Smooth muscle cell (in vitro differentiated cells): ENCODE data around the gene GRM5. TPM values are rescaled to one million over a fixed set of nuclear protein-coding genes. Genes with fewer than 3 reads are reported as not detected.
"Not testable (repeated sequence)": the region's sequence is repeated elsewhere in the genome, so short reads cannot be mapped to it uniquely, and the experiment has no call there.

ENCODE experiments used
- DNase-seq: peaks from one replicate; lab custom pipeline; 2025; ENCODE audit not compliant: unreplicated experiment; lab: John Stamatoyannopoulos, UW
- H2AFZ ChIP-seq: fragments of 200-600 bp; sonication (generic); 2 replicates; pipeline ENCODE4 v1.6.0; 2016; ENCODE audit warnings: antibody characterized with exemption, low read depth, mild to moderate bottlenecking
- H3F3A ChIP-seq: fragments of 200-600 bp; sonication (generic); 2 replicates; pipeline ENCODE4 v1.6.0; 2017; ENCODE audit warnings: antibody characterized with exemption, low read depth
- H3K27ac ChIP-seq: fragments of 200-600 bp; sonication (generic); 2 replicates; pipeline ENCODE4 v1.5.1; 2016; ENCODE audit warnings: low read depth, mild to moderate bottlenecking
- H3K27me3 ChIP-seq: fragments of 200-600 bp; sonication (generic); 2 replicates; pipeline ENCODE4 v1.6.1; 2016; ENCODE audit warnings: low read depth, mild to moderate bottlenecking
- H3K36me3 ChIP-seq: fragments of 200-600 bp; sonication (generic); 2 replicates; pipeline ENCODE4 v1.5.1; 2016; ENCODE audit warnings: low read depth
- H3K4me1 ChIP-seq: fragments of 200-600 bp; sonication (generic); 2 replicates; pipeline ENCODE4 v1.5.1; 2016; ENCODE audit warnings: low read depth
- H3K4me2 ChIP-seq: fragments of 200-600 bp; sonication (generic); 2 replicates; pipeline ENCODE4 v1.6.0; 2016; ENCODE audit warnings: mild to moderate bottlenecking
- H3K4me3 ChIP-seq: fragments of 200-600 bp; sonication (generic); 2 replicates; pipeline ENCODE4 v1.5.1; 2016; ENCODE audit warnings: mild to moderate bottlenecking
- H3K79me2 ChIP-seq: fragments of 200-600 bp; sonication (generic); 2 replicates; pipeline ENCODE4 v1.6.0; 2016; ENCODE audit warnings: low read depth, mild to moderate bottlenecking
- H3K9ac ChIP-seq: fragments of 200-600 bp; sonication (generic); 2 replicates; pipeline ENCODE4 v1.6.0; 2016; ENCODE audit warnings: low read depth
- H3K9me3 ChIP-seq: fragments of 200-600 bp; sonication (generic); replicated peaks from 2 replicates; pipeline ENCODE4 v1.5.1; 2016; ENCODE audit warnings: low read depth
- H4K20me1 ChIP-seq: fragments of 200-600 bp; sonication (generic); 2 replicates; pipeline ENCODE4 v1.6.0; 2016; ENCODE audit warnings: low read depth
- WGBS: methylation state at CpG from one replicate; pipeline ENCODE4 v1.1.7; 2016; ENCODE audit warnings: low lambda C conversion rate; 5-methylcytosine and 5-hydroxymethylcytosine counted together
- polyA plus RNA-seq: library from polyadenylated mRNA; unstranded; fragments of >200 nt; fragmentation: Nextera tagmentation; extraction: Ambion mirVana; gene quantifications from 2 replicates; pipeline ENCODE4 v1.2.1, GENCODE V29; 2016
- total RNA-seq: library from RNA; depleted of rRNA; stranded (reverse); fragments of >200 nt; gene quantifications from 2 replicates; pipeline ENCODE4 v1.2.3, GENCODE V29; 2014
- TF ChIP-seq, protein P1 (sequence below): fragments of 200-600 bp; sonication (generic); IDR thresholded peaks from 2 replicates; pipeline ENCODE4 v1.5.1; 2017; ENCODE audit warnings: borderline replicate concordance, mild to moderate bottlenecking, antibody characterized with exemption; ENCODE audit not compliant: insufficient read depth, poor library complexity, severe bottlenecking

Gene GRM5
- total and polyA plus RNA-seq, 2 experiments from 2014 or later: not detected

DNA sequence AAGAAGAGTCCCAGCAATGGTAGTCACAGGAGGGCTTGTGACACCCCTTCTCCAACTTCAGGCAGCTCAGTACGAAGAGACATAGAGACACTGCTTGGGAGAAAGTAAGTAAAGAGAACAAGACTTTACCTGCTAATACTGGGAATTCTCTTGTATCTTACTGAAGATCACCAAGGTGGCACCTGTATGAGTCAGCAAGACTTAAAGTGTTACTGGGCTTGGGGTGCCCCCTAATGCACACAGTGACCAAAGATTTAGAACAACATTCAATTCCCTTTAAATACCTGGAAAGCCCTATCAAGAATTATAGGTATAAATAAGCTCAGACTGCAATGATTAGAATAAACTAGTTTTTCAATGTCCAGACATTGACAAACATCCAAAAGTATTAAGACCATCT, 148.7 kb downstream of the GRM5 start:
- H3K27ac ChIP-seq, H3K4me3 ChIP-seq, H3K79me2 ChIP-seq, H3K36me3 ChIP-seq, H3K4me2 ChIP-seq, H3K9ac ChIP-seq, H3K4me1 ChIP-seq, H2AFZ ChIP-seq, H3F3A ChIP-seq, H4K20me1 ChIP-seq, H3K9me3 ChIP-seq, H3K27me3 ChIP-seq, DNase-seq: not testable (repeated sequence)
- 100% methylated on average over 1 of the region's 1 CpG for whole genome bisulfite sequencing

GRCh38 chr11:88909500-88909899, 156.3 kb downstream of the GRM5 start:
- Histone ChIP-seq H2AFZ (no peak overlapping the region), H3K9ac (no peak overlapping the region), H3K4me3 (no peak overlapping the region), H4K20me1 (no peaks in the 10 kb centered on the region), H3K36me3 (no peaks in the 10 kb centered on the region), H3K4me1 (no peaks in the 10 kb centered on the region), H3K79me2 (no peaks in the 10 kb centered on the region), H3K9me3 (no peaks in the 10 kb centered on the region), H3F3A (no peaks in the 10 kb centered on the region), H3K4me2 (no peak overlapping the region), H3K27ac (no peak overlapping the region), H3K27me3 (no peaks in the 10 kb centered on the region)
- WGBS: 85% methylated on average over 2 of the region's 2 CpGs
- TF ChIP-seq, protein P1, sequence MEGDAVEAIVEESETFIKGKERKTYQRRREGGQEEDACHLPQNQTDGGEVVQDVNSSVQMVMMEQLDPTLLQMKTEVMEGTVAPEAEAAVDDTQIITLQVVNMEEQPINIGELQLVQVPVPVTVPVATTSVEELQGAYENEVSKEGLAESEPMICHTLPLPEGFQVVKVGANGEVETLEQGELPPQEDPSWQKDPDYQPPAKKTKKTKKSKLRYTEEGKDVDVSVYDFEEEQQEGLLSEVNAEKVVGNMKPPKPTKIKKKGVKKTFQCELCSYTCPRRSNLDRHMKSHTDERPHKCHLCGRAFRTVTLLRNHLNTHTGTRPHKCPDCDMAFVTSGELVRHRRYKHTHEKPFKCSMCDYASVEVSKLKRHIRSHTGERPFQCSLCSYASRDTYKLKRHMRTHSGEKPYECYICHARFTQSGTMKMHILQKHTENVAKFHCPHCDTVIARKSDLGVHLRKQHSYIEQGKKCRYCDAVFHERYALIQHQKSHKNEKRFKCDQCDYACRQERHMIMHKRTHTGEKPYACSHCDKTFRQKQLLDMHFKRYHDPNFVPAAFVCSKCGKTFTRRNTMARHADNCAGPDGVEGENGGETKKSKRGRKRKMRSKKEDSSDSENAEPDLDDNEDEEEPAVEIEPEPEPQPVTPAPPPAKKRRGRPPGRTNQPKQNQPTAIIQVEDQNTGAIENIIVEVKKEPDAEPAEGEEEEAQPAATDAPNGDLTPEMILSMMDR: no peak
- no peak for DNase-seq

DNA sequence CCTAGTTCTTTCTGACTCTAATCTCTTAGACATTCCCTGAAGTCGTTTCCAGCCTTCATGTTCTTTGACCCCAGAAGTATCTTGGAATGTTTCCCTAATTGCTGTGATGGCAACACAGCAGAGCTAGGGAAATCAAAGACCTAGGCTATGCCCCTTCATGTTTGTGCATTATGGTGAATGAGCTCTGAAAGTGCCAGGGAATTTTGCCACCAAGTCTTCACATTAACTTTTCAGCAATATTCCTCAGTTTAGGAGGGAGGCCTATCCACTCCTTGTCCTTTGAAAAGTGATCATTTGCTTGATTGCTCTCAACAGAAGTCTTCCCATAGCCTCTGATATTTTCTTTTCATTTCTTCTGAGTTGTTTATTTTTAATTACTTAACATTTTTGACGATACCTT, 164.3 kb downstream of the GRM5 start:
- not testable (repeated sequence) for H3K4me3 ChIP-seq
- 72% methylated on average over 2 of the region's 2 CpGs for WGBS

DNA sequence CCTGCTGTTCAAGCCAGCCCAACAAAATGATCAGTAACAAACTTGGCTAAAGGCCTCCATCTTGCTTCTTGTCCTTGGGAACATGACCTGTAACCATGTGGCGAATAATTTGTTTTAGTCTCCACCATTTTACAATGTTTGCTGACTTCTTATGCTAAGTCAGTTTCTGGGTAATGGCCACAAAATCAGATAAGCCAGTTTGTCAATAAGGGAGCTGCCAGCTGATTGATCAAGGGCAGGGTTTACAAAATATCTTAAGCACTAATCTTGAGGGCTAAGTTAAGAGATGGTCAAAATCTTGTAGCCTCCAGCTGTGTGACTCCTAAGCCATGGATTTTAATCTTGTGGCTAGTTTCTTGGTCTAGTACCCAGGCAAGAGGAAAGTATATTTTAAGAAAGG, 176.9 kb downstream of the GRM5 start:
- not testable (repeated sequence) for H3K4me2 ChIP-seq, H2AFZ ChIP-seq, H3K27me3 ChIP-seq, DNase-seq, H3K79me2 ChIP-seq, H3K9me3 ChIP-seq, H3K4me3 ChIP-seq, H4K20me1 ChIP-seq, H3F3A ChIP-seq, H3K27ac ChIP-seq, H3K36me3 ChIP-seq, H3K9ac ChIP-seq, H3K4me1 ChIP-seq
- 81% methylated on average over 1 of the region's 1 CpG for WGBS

More for the DNA sequence above, 164.3 kb downstream of the GRM5 start:
- H3K36me3 ChIP-seq, H3K4me1 ChIP-seq, H2AFZ ChIP-seq, H4K20me1 ChIP-seq, H3K27me3 ChIP-seq, H3K79me2 ChIP-seq, H3K4me2 ChIP-seq, H3K9ac ChIP-seq, DNase-seq, H3K9me3 ChIP-seq, H3K27ac ChIP-seq, H3F3A ChIP-seq: not testable (repeated sequence)

GRCh38 chr11:88886796-88887195, 179.0 kb downstream of the GRM5 start:
- DNase-seq: no peak
- Histone ChIP-seq H3K27ac (no peak overlapping the region), H2AFZ (no peak overlapping the region), H3K9me3 (no peaks in the 10 kb centered on the region), H3K36me3 (no peaks in the 10 kb centered on the region), H3K4me3 (no peak overlapping the region), H3K4me2 (no peak overlapping the region), H3K27me3 (no peaks in the 10 kb centered on the region), H3K79me2 (no peaks in the 10 kb centered on the region), H3K9ac (no peak overlapping the region), H3F3A (no peaks in the 10 kb centered on the region), H4K20me1 (no peaks in the 10 kb centered on the region), H3K4me1 (no peaks in the 10 kb centered on the region)
- WGBS: 67% methylated on average over 3 of the region's 3 CpGs
- TF ChIP-seq, protein P1: no peak

GRCh38 chr11:88882800-88883199, 183.0 kb downstream of the GRM5 start:
- H3K27ac ChIP-seq, H3K4me1 ChIP-seq, H3F3A ChIP-seq, H3K9me3 ChIP-seq, H3K4me2 ChIP-seq, H3K27me3 ChIP-seq, DNase-seq, H3K9ac ChIP-seq, H4K20me1 ChIP-seq, H3K4me3 ChIP-seq, H3K36me3 ChIP-seq, H2AFZ ChIP-seq, H3K79me2 ChIP-seq: not testable (repeated sequence)
- WGBS: 91% methylated on average over 3 of the region's 3 CpGs
